Colonic mucosa (tissue), 4 donors: ENCODE data around the gene IL5RA. TPM values are rescaled to one million over a fixed set of nuclear protein-coding genes. Genes with fewer than 3 reads are reported as not detected.

ENCODE experiments used
- DNase-seq: peaks from one replicate; pipeline ENCODE4 v3.0.0-alpha.2; 2020
- H3K27ac ChIP-seq: fragments of 200-600 bp; one replicate; pipeline ENCODE4 v1.8.0; 2021
- H3K27me3 ChIP-seq: fragments of 200-600 bp; one replicate; pipeline ENCODE4 v1.8.0; 2021
- H3K36me3 ChIP-seq: fragments of 200-600 bp; one replicate; pipeline ENCODE4 v1.8.0; 2021
- H3K4me1 ChIP-seq: fragments of 200-600 bp; one replicate; pipeline ENCODE4 v1.8.0; 2021; ENCODE audit warnings: mild to moderate bottlenecking
- H3K4me3 ChIP-seq: fragments of 200-600 bp; one replicate; pipeline ENCODE4 v1.8.0; 2021
- H3K9ac ChIP-seq, 2 donors: one replicate each; pipeline ENCODE4 v1.7.0; 2013; ENCODE audit warnings: control low read depth in 2 of 2, low read depth in 2 of 2, low read length in 2 of 2
- H3K9me3 ChIP-seq: fragments of 200-600 bp; one replicate; pipeline ENCODE4 v1.8.0; 2021
- intact Hi-C: fragments of 100-400 bp; cut with DNase I; formaldehyde crosslinking; loops from one replicate; pipeline ENCODE4 v1.14.1; 2022
- total RNA-seq, 2 donors: library from RNA; stranded (reverse); fragmentation: NEBNext Ultra II Directional in 1 of 2; extraction: Animal tissue kit (Norgen Biotek cat#: 25700) in 1 of 2; gene quantifications; one replicate each; pipeline ENCODE4 v1.2.1, GENCODE V29; 2021
- TF ChIP-seq, protein P1 (sequence below): fragments of 200-600 bp; IDR thresholded peaks from one replicate; pipeline ENCODE4 v1.8.0; 2022; ENCODE audit warnings: antibody characterized with exemption, mild to moderate bottlenecking
- donor health status: healthy.
- donor health status: DM: no; HTN: no; CAD: no.
- donor health status: DM: no; HTN: no; CAD: no.

Gene IL5RA
- total RNA-seq, 2 donors from 2014 or later: 0.15 to 0.21 TPM

DNA sequence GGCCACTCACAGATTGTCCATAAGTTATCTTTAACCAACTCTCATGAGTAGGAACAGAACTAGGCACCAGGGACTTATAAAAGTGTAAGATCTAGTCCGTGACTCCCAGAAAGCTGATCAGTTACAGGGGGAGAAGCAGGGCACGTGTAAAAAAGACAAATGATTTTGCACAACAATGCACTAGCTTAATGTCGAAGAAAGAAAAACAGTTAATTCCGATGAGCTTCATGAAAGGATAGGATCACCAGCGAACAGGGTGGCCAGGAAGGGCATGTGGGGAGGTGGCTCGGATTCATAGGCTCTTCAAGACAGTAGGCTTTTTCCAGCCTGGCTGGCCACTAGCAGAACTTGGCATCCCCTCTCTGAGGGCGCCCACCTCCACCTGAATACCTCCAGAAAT, 90.0 kb downstream of the IL5RA start:
- Histone ChIP-seq H3K4me1 (no peaks in the 10 kb centered on the region), H3K27me3 (no peaks in the 10 kb centered on the region), H3K27ac (no peak overlapping the region), H3K9me3 (no peaks in the 10 kb centered on the region), H3K36me3 (no peaks in the 10 kb centered on the region), H3K9ac (no peak overlapping the region), H3K4me3 (no peak overlapping the region)
- no peak for DNase-seq
- intact Hi-C loops: no loop called here
- TF ChIP-seq, protein P1, sequence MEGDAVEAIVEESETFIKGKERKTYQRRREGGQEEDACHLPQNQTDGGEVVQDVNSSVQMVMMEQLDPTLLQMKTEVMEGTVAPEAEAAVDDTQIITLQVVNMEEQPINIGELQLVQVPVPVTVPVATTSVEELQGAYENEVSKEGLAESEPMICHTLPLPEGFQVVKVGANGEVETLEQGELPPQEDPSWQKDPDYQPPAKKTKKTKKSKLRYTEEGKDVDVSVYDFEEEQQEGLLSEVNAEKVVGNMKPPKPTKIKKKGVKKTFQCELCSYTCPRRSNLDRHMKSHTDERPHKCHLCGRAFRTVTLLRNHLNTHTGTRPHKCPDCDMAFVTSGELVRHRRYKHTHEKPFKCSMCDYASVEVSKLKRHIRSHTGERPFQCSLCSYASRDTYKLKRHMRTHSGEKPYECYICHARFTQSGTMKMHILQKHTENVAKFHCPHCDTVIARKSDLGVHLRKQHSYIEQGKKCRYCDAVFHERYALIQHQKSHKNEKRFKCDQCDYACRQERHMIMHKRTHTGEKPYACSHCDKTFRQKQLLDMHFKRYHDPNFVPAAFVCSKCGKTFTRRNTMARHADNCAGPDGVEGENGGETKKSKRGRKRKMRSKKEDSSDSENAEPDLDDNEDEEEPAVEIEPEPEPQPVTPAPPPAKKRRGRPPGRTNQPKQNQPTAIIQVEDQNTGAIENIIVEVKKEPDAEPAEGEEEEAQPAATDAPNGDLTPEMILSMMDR: no peak

Other genes with a start within 250 kb of the IL5RA start
- 10 to 100 TPM; 15.7 to 26.8 TPM for gene TRNT1, start 16.6 kb upstream of the IL5RA start, total RNA-seq
- 10 to 100 TPM; 30.0 to 47.7 TPM for gene CRBN, start 69.3 kb upstream of the IL5RA start, total RNA-seq